Panc1 (cell line): Measurements from ENCODE around the gene RAB23. TPM values are rescaled to one million over a fixed set of nuclear protein-coding genes. Genes with fewer than 3 reads are reported as not detected.

Source experiments
- ATAC-seq: fragments of 200-7000 bp; cut with Tn5 transposase; 2 replicates; pipeline ENCODE4 v1.9.1; 2020; ENCODE audit warnings: mild to moderate bottlenecking, moderate library complexity
- BruUV-seq: library from RNA; stranded (reverse); fragments of 400-500 nt; replicated peaks from 2 replicates; lab custom pipeline; 2021; lab: Mats Ljungman, UMichigan
- CTCF ChIA-PET: fragments of 300-600 bp; sonication (Branson Sonifier 250); formaldehyde crosslinking; loops from one replicate; lab custom pipeline; 2022; ENCODE audit warnings: antibody characterized with exemption; lab: Charles Lee
- POLR2A ChIA-PET: fragments of 300-600 bp; sonication (Branson Sonifier 250); formaldehyde crosslinking; loops from one replicate; lab custom pipeline; 2022; ENCODE audit warnings: antibody characterized with exemption; lab: Charles Lee
- DNase-seq: peaks from one replicate; pipeline ENCODE4 v3.0.0-alpha.2; 2010; ENCODE audit warnings: low read depth, low spot score
- H3K27ac ChIP-seq: 2 replicates; pipeline ENCODE4 v1.5.1; 2011; ENCODE audit warnings: mild to moderate bottlenecking, low read length, inconsistent platforms
- H3K27me3 ChIP-seq: fragments of 200-500 bp; sonication (Bioruptor generic); 2 replicates; pipeline ENCODE4 v1.6.0; 2014; ENCODE audit warnings: low read length, inconsistent platforms; ENCODE audit not compliant: control insufficient read depth, insufficient read depth
- H3K36me3 ChIP-seq: fragments of 200-500 bp; sonication (Bioruptor generic); 2 replicates; pipeline ENCODE4 v1.5.1; 2014; ENCODE audit warnings: inconsistent platforms, mild to moderate bottlenecking, low read length, moderate library complexity; ENCODE audit not compliant: control insufficient read depth, insufficient read depth
- H3K4me1 ChIP-seq: 2 replicates; pipeline ENCODE4 v1.5.1; 2011; ENCODE audit warnings: inconsistent platforms, mild to moderate bottlenecking, low read length, moderate library complexity; ENCODE audit not compliant: control insufficient read depth, insufficient read depth
- H3K4me3 ChIP-seq, 2 experiments: 2 replicates each; pipeline ENCODE4 v1.5.1; 2011 to 2012; ENCODE audit warnings: low read depth in 2 of 2, low read length in 2 of 2, mild to moderate bottlenecking in 2 of 2, inconsistent platforms in 1 of 2, moderate library complexity in 1 of 2
- H3K9me3 ChIP-seq: fragments of 200-500 bp; sonication (Bioruptor generic); 2 replicates; pipeline ENCODE4 v1.5.1; 2014; ENCODE audit warnings: low read depth, mild to moderate bottlenecking, inconsistent platforms, low read length, moderate library complexity; ENCODE audit not compliant: control insufficient read depth, insufficient read depth
- CTCF ChIP-seq: fragments of 450-650 bp; IDR thresholded peaks from 2 replicates; pipeline ENCODE4 v1.5.1; 2017; ENCODE audit warnings: mild to moderate bottlenecking
- POLR2AphosphoS5 ChIP-seq: IDR thresholded peaks from 2 replicates; pipeline ENCODE4 v1.6.1; 2012; ENCODE audit warnings: mild to moderate bottlenecking, low read depth, low read length, moderate library complexity
- REST ChIP-seq, 2 experiments: IDR thresholded peaks; 2 replicates each; pipeline ENCODE4 v1.6.1; 2011 to 2012; ENCODE audit warnings: low read depth in 2 of 2, control low read depth in 1 of 2, low read length in 1 of 2, mild to moderate bottlenecking in 1 of 2, moderate library complexity in 1 of 2; ENCODE audit not compliant: insufficient read depth in 1 of 2
- SIN3A ChIP-seq: IDR thresholded peaks from 2 replicates; pipeline ENCODE4 v1.6.1; 2012; ENCODE audit warnings: low read depth, mild to moderate bottlenecking, low read length, moderate library complexity, borderline replicate concordance; ENCODE audit not compliant: insufficient read depth
- TCF7L2 ChIP-seq: IDR thresholded peaks from 2 replicates; pipeline ENCODE4 v1.6.1; 2011; ENCODE audit warnings: mild to moderate bottlenecking, low read depth, low read length, inconsistent platforms
- in situ Hi-C: cut with HindIII; loops from 2 replicates; pipeline ENCODE4 v1.10.0; 2016; ENCODE audit warnings: low sequenced_read_pairs, low pct_unique_long_range_greater_than_20kb
- intact Hi-C: fragments of 100-400 bp; cut with micrococcal nuclease; formaldehyde crosslinking; loops from one replicate; pipeline ENCODE4 v1.10.0; 2022; ENCODE audit not compliant: unreplicated experiment
- total RNA-seq: library from RNA; stranded (reverse); gene quantifications from one replicate; pipeline ENCODE4 v1.2.1, GENCODE V29; 2021; ENCODE audit not compliant: unreplicated experiment

The RAB23 gene
- total RNA-seq, 1 experiment from 2014 or later, result 25.5 TPM

- BruUV-seq, result no TSS peak
- ATAC-seq, result no peak
- Histone ChIP-seq H3K4me3 (no peak overlapping the region), H3K27me3 (no peaks in the 10 kb centered on the region), H3K27ac (no peak overlapping the region), H3K36me3 (no peaks in the 10 kb centered on the region; the same call in 1 of the 2 replicates), H3K9me3 (no peaks in the 10 kb centered on the region), H3K4me1 (no peaks in the 10 kb centered on the region)
- ChIA-PET POLR2A (no interaction called here), CTCF (no interaction called here)
- intact Hi-C loops (no loop called here), in situ Hi-C loops (no loop called here)
- no peak for DNase-seq
- no peak for TF ChIP-seq CTCF
- no peak for TF ChIP-seq SIN3A
- no peak for TF ChIP-seq TCF7L2
- no peak for TF ChIP-seq REST (IDR thresholded peaks at IDR 0.05; ENCODE audit: insufficient read depth in 1 of 2, low read depth in 2 of 2, low read length in 1 of 2)
- TF ChIP-seq POLR2AphosphoS5, result no peak
Observed at GRCh38 chr6:57142178-57142525, 80.0 kb downstream of the RAB23 start.

- no peak overlapping the region for H3K27ac ChIP-seq
- BruUV-seq, result no TSS peak
- in situ Hi-C loops (no loop called here), intact Hi-C loops (no loop called here)
- ChIA-PET POLR2A (no interaction called here), CTCF (no interaction called here)
- no peaks in the 10 kb centered on the region for H3K4me1 ChIP-seq
- H3K36me3 ChIP-seq, result no peaks in the 10 kb centered on the region; the same call in 1 of the 2 replicates
- DNase-seq, result no peak
- no peak for ATAC-seq
- H3K27me3 ChIP-seq, result no peaks in the 10 kb centered on the region
- H3K9me3 ChIP-seq, result no peaks in the 10 kb centered on the region
- H3K4me3 ChIP-seq, result no peak overlapping the region
- TF ChIP-seq REST (IDR thresholded peaks at IDR 0.05; ENCODE audit: insufficient read depth in 1 of 2, low read depth in 2 of 2, low read length in 1 of 2) (no peak), SIN3A (no peak), POLR2AphosphoS5 (no peak), CTCF (no peak)
Observed at GRCh38 chr6:57141451-57142177, 80.5 kb downstream of the RAB23 start.
